ENCODE measurements around the gene FAM13C. TPM values are rescaled to one million over a fixed set of nuclear protein-coding genes. Genes with fewer than 3 reads are reported as not detected.

The FAM13C gene
- total RNA-seq, 6 experiments from 2014 or later = 0.49 to 7.4 (median 1.5) TPM

DNA sequence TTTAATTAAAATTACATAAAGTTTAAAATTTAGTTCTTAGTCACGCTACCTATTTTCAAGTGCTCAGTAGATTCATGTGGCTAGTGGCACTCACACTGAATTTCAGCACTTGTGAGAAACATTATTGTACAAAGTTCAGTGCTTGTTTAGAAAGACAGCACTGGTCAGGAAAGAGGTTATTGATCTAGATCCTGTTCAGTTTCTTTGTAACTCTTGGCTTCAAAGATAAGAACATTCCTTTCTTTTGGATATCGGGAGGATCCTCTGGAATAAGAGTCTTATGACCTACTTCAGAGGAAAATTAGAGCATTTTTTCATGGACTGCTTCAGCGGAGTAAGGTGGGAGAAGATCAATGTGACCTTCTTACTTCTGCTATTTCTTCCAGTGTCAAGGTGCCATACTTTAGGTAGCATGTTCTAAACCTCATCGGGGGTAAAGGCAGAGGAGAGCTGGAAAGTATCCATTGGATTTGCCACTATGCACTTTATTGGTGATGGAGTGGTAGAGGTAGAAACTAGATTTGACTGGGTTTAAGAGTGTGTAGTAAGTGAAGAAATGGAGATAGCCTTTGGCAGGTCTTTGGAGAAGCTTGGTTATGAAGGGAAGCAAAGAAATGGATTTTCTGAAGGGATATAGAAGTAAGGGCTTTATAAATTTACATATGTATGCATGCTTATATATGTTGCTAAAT lies 146.0 kb downstream of the FAM13C start:
- ATAC-seq (no peak), DNase-seq (no peak)
- H3K4me1 ChIP-seq = no peaks in the 10 kb centered on the region
- no peak overlapping the region for H3K27ac ChIP-seq
- no peaks in the 10 kb centered on the region for H3K36me3 ChIP-seq
- no peaks in the 10 kb centered on the region for H3K9me3 ChIP-seq
- no peaks in the 10 kb centered on the region for H3K27me3 ChIP-seq
- TF ChIP-seq POLR2A (IDR thresholded peaks at IDR 0.05) = no peak
- TF ChIP-seq, protein P1, sequence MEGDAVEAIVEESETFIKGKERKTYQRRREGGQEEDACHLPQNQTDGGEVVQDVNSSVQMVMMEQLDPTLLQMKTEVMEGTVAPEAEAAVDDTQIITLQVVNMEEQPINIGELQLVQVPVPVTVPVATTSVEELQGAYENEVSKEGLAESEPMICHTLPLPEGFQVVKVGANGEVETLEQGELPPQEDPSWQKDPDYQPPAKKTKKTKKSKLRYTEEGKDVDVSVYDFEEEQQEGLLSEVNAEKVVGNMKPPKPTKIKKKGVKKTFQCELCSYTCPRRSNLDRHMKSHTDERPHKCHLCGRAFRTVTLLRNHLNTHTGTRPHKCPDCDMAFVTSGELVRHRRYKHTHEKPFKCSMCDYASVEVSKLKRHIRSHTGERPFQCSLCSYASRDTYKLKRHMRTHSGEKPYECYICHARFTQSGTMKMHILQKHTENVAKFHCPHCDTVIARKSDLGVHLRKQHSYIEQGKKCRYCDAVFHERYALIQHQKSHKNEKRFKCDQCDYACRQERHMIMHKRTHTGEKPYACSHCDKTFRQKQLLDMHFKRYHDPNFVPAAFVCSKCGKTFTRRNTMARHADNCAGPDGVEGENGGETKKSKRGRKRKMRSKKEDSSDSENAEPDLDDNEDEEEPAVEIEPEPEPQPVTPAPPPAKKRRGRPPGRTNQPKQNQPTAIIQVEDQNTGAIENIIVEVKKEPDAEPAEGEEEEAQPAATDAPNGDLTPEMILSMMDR (IDR thresholded peaks at IDR 0.05) = no peak
- WGBS (ENCODE audit: insufficient coverage, low coverage, low lambda C conversion rate, missing lambda C conversion rate) = 39% methylated on average over 4 of the region's 4 CpGs
- H3K4me3 ChIP-seq = no peak overlapping the region
- intact Hi-C loops (cut with DNase I) = no loop called here

DNA sequence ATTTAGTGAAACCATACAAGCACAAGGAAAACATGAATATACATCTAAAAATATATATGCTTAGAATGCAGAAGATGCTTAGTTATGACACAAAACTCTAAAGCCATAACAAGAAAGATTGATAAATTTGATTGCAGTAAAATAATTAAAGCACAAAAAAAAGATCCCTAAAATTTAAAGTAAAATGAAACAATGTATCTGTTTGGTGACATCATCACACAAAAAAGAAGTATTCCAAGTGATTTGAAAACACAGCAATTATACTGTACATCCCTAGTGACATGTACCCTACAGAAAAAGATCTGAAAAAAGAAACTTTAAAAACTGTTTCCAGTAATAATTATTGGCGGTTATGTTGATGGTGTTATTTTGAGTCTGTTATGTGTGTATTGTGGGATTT lies 148.2 kb downstream of the FAM13C start:
- no peak for ATAC-seq
- Histone ChIP-seq H3K9me3 (no peaks in the 10 kb centered on the region), H3K36me3 (no peaks in the 10 kb centered on the region), H3K4me1 (no peaks in the 10 kb centered on the region), H3K4me3 (no peak overlapping the region), H3K27ac (no peak overlapping the region), H3K27me3 (no peaks in the 10 kb centered on the region)
- WGBS (ENCODE audit: insufficient coverage, low coverage, low lambda C conversion rate, missing lambda C conversion rate) = 94% methylated on average over 1 of the region's 1 CpG
- no peak for DNase-seq
- intact Hi-C loops (cut with DNase I) = no loop called here
- TF ChIP-seq POLR2A (IDR thresholded peaks at IDR 0.05) = no peak
- TF ChIP-seq, protein P1 (IDR thresholded peaks at IDR 0.05) = no peak

DNA sequence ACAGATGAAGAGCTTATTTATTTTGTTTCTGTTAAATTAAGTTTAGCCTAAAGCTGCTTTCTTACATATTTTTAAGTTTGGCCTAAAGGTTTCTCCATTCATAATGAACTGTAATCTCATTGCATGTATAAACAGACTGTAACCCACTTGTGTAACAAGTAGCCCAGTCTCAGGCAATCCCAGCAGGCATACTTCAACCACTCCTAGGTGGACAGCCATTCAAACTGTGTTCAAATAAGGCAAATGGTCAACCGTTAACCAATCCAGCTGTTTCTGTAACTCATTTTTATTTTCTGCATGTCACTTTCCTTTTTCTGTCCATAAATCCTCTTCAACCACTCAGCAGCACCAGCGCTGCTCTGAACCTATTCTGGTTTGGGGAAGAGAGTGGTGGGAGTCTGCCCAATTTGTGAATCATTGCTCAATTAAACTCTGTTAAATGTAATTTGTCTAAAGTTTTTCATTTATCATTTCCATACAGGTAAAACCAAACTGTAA lies 150.0 kb downstream of the FAM13C start:
- WGBS (ENCODE audit: insufficient coverage, low coverage, low lambda C conversion rate, missing lambda C conversion rate) = 77% methylated on average over 2 of the region's 2 CpGs
- ATAC-seq (no peak), DNase-seq (no peak)
- Histone ChIP-seq H3K27ac (no peak overlapping the region), H3K36me3 (no peaks in the 10 kb centered on the region), H3K27me3 (no peaks in the 10 kb centered on the region), H3K9me3 (no peaks in the 10 kb centered on the region), H3K4me3 (no peak overlapping the region), H3K4me1 (no peaks in the 10 kb centered on the region)
- intact Hi-C loops (cut with DNase I) = no loop called here
- no peak for TF ChIP-seq POLR2A (IDR thresholded peaks at IDR 0.05)
- TF ChIP-seq, protein P1 (IDR thresholded peaks at IDR 0.05) = no peak

DNA sequence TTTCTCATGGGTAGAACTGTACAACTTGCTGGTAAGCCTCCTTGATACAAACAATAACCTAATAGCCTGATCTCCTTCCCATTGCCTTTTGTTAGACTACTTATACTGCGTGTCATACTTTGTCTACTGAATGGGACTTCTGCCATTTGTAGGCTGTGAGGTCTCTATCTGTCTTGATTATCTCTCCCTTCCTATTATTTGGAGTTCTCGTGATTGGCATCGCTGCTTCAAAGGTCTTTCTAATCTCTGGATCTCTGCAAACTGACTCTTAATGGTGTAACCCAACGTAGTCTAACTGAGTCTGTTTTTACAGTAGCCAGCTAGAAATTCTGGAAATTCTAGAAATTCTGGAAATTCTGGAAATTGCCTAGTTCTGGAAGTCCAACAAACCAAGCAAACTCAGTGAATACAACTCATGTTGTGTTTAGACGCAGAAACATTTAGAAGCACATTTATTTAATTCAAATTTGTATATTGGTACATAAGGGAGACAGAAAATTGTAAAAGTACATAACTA lies 156.1 kb downstream of the FAM13C start:
- Histone ChIP-seq H3K9me3 (no peaks in the 10 kb centered on the region), H3K4me3 (no peak overlapping the region), H3K36me3 (no peaks in the 10 kb centered on the region), H3K4me1 (no peaks in the 10 kb centered on the region), H3K27ac (no peak overlapping the region), H3K27me3 (no peaks in the 10 kb centered on the region)
- no peak for DNase-seq
- no peak for TF ChIP-seq POLR2A (IDR thresholded peaks at IDR 0.05)
- TF ChIP-seq, protein P1 (IDR thresholded peaks at IDR 0.05) = no peak
- 78% methylated on average over 5 of the region's 5 CpGs for WGBS (ENCODE audit: insufficient coverage, low coverage, low lambda C conversion rate, missing lambda C conversion rate)
- ATAC-seq = no peak
- intact Hi-C loops (cut with DNase I) = no loop called here

Other genes starting within 250 kb of the FAM13C start
- gene PHYHIPL, start 185.9 kb downstream of the FAM13C start, total RNA-seq = under 1 TPM; 0.49 to 1.00 (median 0.75) TPM